Muscle of back (tissue), 10 donors: ENCODE data around the gene MAB21L3. TPM values are rescaled to one million over a fixed set of nuclear protein-coding genes. Genes with fewer than 3 reads are reported as not detected.

Experiments used
- polyA plus RNA-seq, 10 donors: library from polyadenylated mRNA; unstranded; fragments of 120-200 nt; gene quantifications; one replicate each; pipeline ENCODE4 v1.2.1, GENCODE V29; 2013; ENCODE audit not compliant: insufficient read length in 10 of 10

The MAB21L3 gene
- polyA plus RNA-seq, 10 donors, result 0.57 to 0.87 TPM; not detected in 8

Other genes starting within 250 kb of the MAB21L3 start
- 1 to 10 TPM in 2 of 10 donors, under 1 TPM in 8; 0.38 to 1.2 (median 0.55) TPM for gene SLC22A15, start 134.9 kb upstream of the MAB21L3 start, polyA plus RNA-seq